WTC11 (cell line): ENCODE measurements around the gene SDR9C7.

ENCODE experiments used
- CTCF ChIP-seq: fragments of 200-600 bp; IDR thresholded peaks from 2 replicates; pipeline ENCODE4 v1.8.0; 2022; ENCODE audit warnings: antibody characterized with exemption
- E2F5 ChIP-seq: sonication (generic); formaldehyde crosslinking; IDR thresholded peaks from 2 replicates; pipeline ENCODE4 v1.8.1; 2022; ENCODE audit warnings: mild to moderate bottlenecking, moderate library complexity, missing genetic modification reagents
- GRHL2 ChIP-seq: fragments of 250-450 bp; sonication (Bioruptor Pico); IDR thresholded peaks from 2 replicates; pipeline ENCODE4 v1.8.0; 2022; ENCODE audit warnings: mild to moderate bottlenecking, moderate library complexity; ENCODE audit not compliant: insufficient replicate concordance, severe bottlenecking
- MAX ChIP-seq: sonication (generic); formaldehyde crosslinking; IDR thresholded peaks from 2 replicates; pipeline ENCODE4 v1.8.0; 2022; ENCODE audit warnings: mild to moderate bottlenecking, missing genetic modification reagents
- NR2C2 ChIP-seq: sonication (generic); formaldehyde crosslinking; IDR thresholded peaks from 2 replicates; pipeline ENCODE4 v1.8.0; 2022; ENCODE audit warnings: mild to moderate bottlenecking, missing genetic modification reagents
- USF1 ChIP-seq: sonication (generic); formaldehyde crosslinking; IDR thresholded peaks from 2 replicates; pipeline ENCODE4 v1.8.0; 2022; ENCODE audit warnings: mild to moderate bottlenecking, missing genetic modification reagents

GRCh38 chr12:56914256-56914655 lies 20.0 kb downstream of the SDR9C7 start:
- TF ChIP-seq CTCF, result no peak
- TF ChIP-seq E2F5, result no peak
- no peak for TF ChIP-seq MAX (CRISPR knock-in tag)
- TF ChIP-seq NR2C2 (CRISPR knock-in tag), result no peak
- no peak for TF ChIP-seq GRHL2 (CRISPR knock-in tag)
- TF ChIP-seq USF1 (CRISPR knock-in tag), result no peak
